HepG2 (cell line): ENCODE results near the gene ITGA7. TPM values are rescaled to one million over a fixed set of nuclear protein-coding genes. Genes with fewer than 3 reads are reported as not detected.

ENCODE experiments used
- ATAC-seq: fragments of 200-7000 bp; cut with Tn5 transposase; 3 replicates; pipeline ENCODE4 v1.9.1; 2020; ENCODE audit warnings: mild to moderate bottlenecking, moderate library complexity
- BruUV-seq: library from RNA; stranded (reverse); fragments of 400-500 nt; replicated peaks from 2 replicates; lab custom pipeline; 2021; lab: Mats Ljungman, UMichigan
- CTCF ChIA-PET: fragments of 300-600 bp; formaldehyde crosslinking; extraction: SDS; loops from one replicate; lab custom pipeline; 2021; ENCODE audit warnings: low total read pairs, inconsistent platforms, low intra/inter-chr PET ratio; lab: Yijun Ruan, JAX
- POLR2A ChIA-PET: fragments of 350-600 bp; sonication (Branson Sonifier 250); formaldehyde crosslinking; loops from one replicate; lab custom pipeline; 2020; ENCODE audit warnings: antibody characterized with exemption, inconsistent platforms; lab: Yijun Ruan, JAX
- DNase-seq: peaks from one replicate; pipeline ENCODE4 v3.0.0-alpha.2; 2015; ENCODE audit warnings: low spot score
- FAIRE-seq: peaks from 3 replicates; lab custom pipeline; 2011; peaks lifted over from hg19 to GRCh38; lab: Jason Lieb, UNC
- H2AFZ ChIP-seq: one replicate; pipeline ENCODE4 v1.6.1; 2011; ENCODE audit warnings: low read length, inconsistent platforms
- H3K27ac ChIP-seq: fragments of 300-600 bp; 3 replicates; pipeline ENCODE4 v1.8.0; 2011; ENCODE audit warnings: mixed run types, mild to moderate bottlenecking, mixed read lengths, low read length, inconsistent platforms; ENCODE audit not compliant: insufficient read depth; ENCODE audit errors: extremely low read length
- H3K27me3 ChIP-seq, 2 experiments: fragments of 200-600 bp in 1 of 2; 2 replicates in 1 of 2; 3 replicates in 1 of 2; pipeline versions ENCODE4 v1.6.0 to v1.8.0; 2011; ENCODE audit warnings: low read length in 2 of 2, mild to moderate bottlenecking in 2 of 2, moderate library complexity in 2 of 2, inconsistent platforms in 1 of 2; ENCODE audit not compliant: insufficient read depth in 2 of 2, control insufficient read depth in 1 of 2
- H3K36me3 ChIP-seq, 2 experiments: fragments of 200-600 bp in 1 of 2; replicated peaks in 1 of 2; 2 replicates in 1 of 2; 3 replicates in 1 of 2; pipeline versions ENCODE4 v1.5.1 to v1.8.0; 2011; ENCODE audit warnings: low read length in 2 of 2, inconsistent platforms in 1 of 2; ENCODE audit not compliant: insufficient read depth in 2 of 2, control insufficient read depth in 1 of 2
- H3K4me1 ChIP-seq: 2 replicates; pipeline ENCODE4 v1.5.1; 2012; ENCODE audit warnings: low read length, inconsistent platforms; ENCODE audit not compliant: insufficient read depth
- H3K4me2 ChIP-seq: 2 replicates; pipeline ENCODE4 v1.6.0; 2011; ENCODE audit warnings: low read depth, low read length, inconsistent platforms
- H3K4me3 ChIP-seq, 3 experiments: fragments of 200-600 bp in 1 of 3; sonication (generic), shearing (Covaris generic) in 1 of 3; replicated peaks in 1 of 3; 2 replicates each; pipeline ENCODE4 v1.5.1; 2011 to 2016; ENCODE audit warnings: low read length in 3 of 3, inconsistent platforms in 2 of 3, low read depth in 2 of 3, mild to moderate bottlenecking in 2 of 3, control low read depth in 1 of 3, mixed read lengths in 1 of 3; ENCODE audit not compliant: insufficient read depth in 1 of 3
- H3K79me2 ChIP-seq: one replicate; pipeline ENCODE4 v1.6.1; 2011; ENCODE audit warnings: low read length, inconsistent platforms; ENCODE audit not compliant: insufficient read depth
- H3K9ac ChIP-seq: 2 replicates; pipeline ENCODE4 v1.6.0; 2011; ENCODE audit warnings: mild to moderate bottlenecking, low read depth, low read length, inconsistent platforms; ENCODE audit not compliant: insufficient read depth
- H3K9me3 ChIP-seq: 2 replicates; pipeline ENCODE4 v1.5.1; 2012; ENCODE audit warnings: mild to moderate bottlenecking, low read length
- H4K20me1 ChIP-seq: 2 replicates; pipeline ENCODE4 v1.6.0; 2011; ENCODE audit warnings: inconsistent platforms, mild to moderate bottlenecking, low read length, moderate library complexity; ENCODE audit not compliant: insufficient read depth
- FOSL2 ChIP-seq: sonication (generic); formaldehyde crosslinking; IDR thresholded peaks from 2 replicates; pipeline ENCODE4 v1.4.0; 2020; ENCODE audit warnings: missing genetic modification reagents
- HOXA9 ChIP-seq: sonication (generic); formaldehyde crosslinking; IDR thresholded peaks from 2 replicates; pipeline ENCODE4 v1.8.1; 2022; ENCODE audit warnings: missing genetic modification reagents, mild to moderate bottlenecking, moderate library complexity, borderline replicate concordance
- SRSF4 ChIP-seq: fragments of 200-400 bp; formaldehyde crosslinking; IDR thresholded peaks from one replicate; pipeline ENCODE4 v1.6.1; 2018; ENCODE audit warnings: mild to moderate bottlenecking, low read depth, low read length, moderate library complexity; ENCODE audit not compliant: poor library complexity, severe bottlenecking
- TFAP4 ChIP-seq: sonication (generic); IDR thresholded peaks from 2 replicates; pipeline ENCODE4 v1.6.1; 2016; ENCODE audit warnings: low read depth, borderline replicate concordance
- ZNF33B ChIP-seq: sonication (generic); formaldehyde crosslinking; IDR thresholded peaks from 2 replicates; pipeline ENCODE4 v1.5.1; 2020; ENCODE audit warnings: mild to moderate bottlenecking, missing genetic modification reagents
- ZNF616 ChIP-seq: sonication (generic); formaldehyde crosslinking; IDR thresholded peaks from 2 replicates; pipeline ENCODE4 v1.5.0; 2020; ENCODE audit warnings: low read depth, mild to moderate bottlenecking, missing genetic modification reagents
- ZNF792 ChIP-seq: IDR thresholded peaks from 2 replicates; pipeline ENCODE4 v1.6.1; 2016
- ZZZ3 ChIP-seq: sonication (generic); formaldehyde crosslinking; IDR thresholded peaks from 2 replicates; pipeline ENCODE4 v1.4.0; 2020; ENCODE audit warnings: missing genetic modification reagents, mild to moderate bottlenecking, borderline replicate concordance
- WGBS: methylation state at CpG from one replicate; pipeline ENCODE4 v1.1.6; 2017; ENCODE audit warnings: low lambda C conversion rate; 5-methylcytosine and 5-hydroxymethylcytosine counted together
- in situ Hi-C: cut with HindIII; loops from 2 replicates; pipeline ENCODE4 v1.10.0; 2017; ENCODE audit warnings: low pct_unique_long_range_greater_than_20kb; ENCODE audit not compliant: extremely low pct_ligation_motif_present
- intact Hi-C: fragments of 100-400 bp; cut with micrococcal nuclease; formaldehyde crosslinking; loops from one replicate; pipeline ENCODE4 v1.10.0; 2022; ENCODE audit not compliant: unreplicated experiment
- polyA plus RNA-seq, 8 experiments: library from polyadenylated mRNA; depleted of rRNA in 3 of 8; stranded (reverse) in 7 of 8; unstranded in 1 of 8; fragments of >200 nt; fragmentation: Illumina TruSeq in 4 of 8; extraction: Trizol in 4 of 8; gene quantifications; 2 replicates each; pipeline versions ENCODE4 v1.2.1 to v1.2.3, GENCODE V29; 2011 to 2016; ENCODE audit warnings: low read depth in 4 of 8, missing spikeins in 1 of 8, mixed read lengths in 1 of 8; ENCODE audit not compliant: insufficient read depth in 1 of 8
- total RNA-seq, 5 experiments: library from RNA; depleted of rRNA; stranded (reverse); fragments of >200 nt; fragmentation: Illumina TruSeq; extraction: Trizol; gene quantifications; 2 replicates each; pipeline ENCODE4 v1.2.3, GENCODE V29; 2016; ENCODE audit warnings: low read depth in 1 of 5

The ITGA7 gene
- total and polyA plus RNA-seq, 2 of the 13 experiments (the other 11 are each of a cell fraction or from before 2014, with no cell fraction given) = 0.65 to 0.75 TPM

- TF ChIP-seq TFAP4 = no peak
- TF ChIP-seq ZNF33B = no peak
- no peak for TF ChIP-seq ZNF792 (CRISPR knock-in tag)
- TF ChIP-seq HOXA9 (CRISPR knock-in tag) = no peak
- no peak for TF ChIP-seq ZNF616 (CRISPR knock-in tag)
- TF ChIP-seq, all 625 proteins: peak for 3
These were observed 10.3 kb upstream of the ITGA7 start (continued) for GRCh38 chr12:55718015-55718414.

GRCh38 chr12:55717011-55718007 lies 9.6 kb upstream of the ITGA7 start:
- in situ Hi-C loops = no loop called here
- Histone ChIP-seq H3K4me3 (peak overlapping the region; percentile 77 to 96 (median 84); a peak in 5 of 6 replicates), H3K27ac (no peak overlapping the region)
- TF ChIP-seq ZZZ3 = no peak
- no peak for TF ChIP-seq SRSF4
- TF ChIP-seq FOSL2 (CRISPR knock-in tag) = 0 out of 2 replicates have a peak, but pooled peaks have one; percentile 11
- TF ChIP-seq, all 625 proteins: peak for 1
- Histone ChIP-seq H4K20me1 (no peaks in the 10 kb centered on the region), H3K27me3 (peaks cover 0 to 6% of the 10 kb centered on the region in 2 experiments; a peak in 1 of 5 replicates), H3K79me2 (no peaks in the 10 kb centered on the region), H3K4me1 (peaks cover 62% of the 10 kb centered on the region), H3K4me2 (peak overlapping the region; percentile 72), H2AFZ (no peak overlapping the region), H3K36me3 (no peaks in the 10 kb centered on the region; a peak in 1 of 5 replicates), H3K9me3 (no peaks in the 10 kb centered on the region), H3K9ac (peak overlapping the region; percentile 80; the same call in 1 of the 2 replicates)
- CTCF ChIA-PET = no interaction called here
- POLR2A ChIA-PET = interaction anchor here (1.2 to 4.5 kb wide), 2 partner anchors 12 to 35 kb away, joined by 4 to 38 read pairs; partner anchors contain the start of gene CD63
- FAIRE-seq (no peak), ATAC-seq (no peak), DNase-seq (no peak)
- intact Hi-C loops = no loop called here
- WGBS = 85% methylated on average over 8 of the region's 8 CpGs
- no TSS peak for BruUV-seq
